ENCODE results near the gene CALM1.
A peak's percentile ranks its signal among the peaks of the same experiment; 100 is the strongest.
"Not testable (repeated sequence)": the region's sequence is repeated elsewhere in the genome, so short reads cannot be mapped to it uniquely, and the experiment has no call there.

Gene CALM1

DNA sequence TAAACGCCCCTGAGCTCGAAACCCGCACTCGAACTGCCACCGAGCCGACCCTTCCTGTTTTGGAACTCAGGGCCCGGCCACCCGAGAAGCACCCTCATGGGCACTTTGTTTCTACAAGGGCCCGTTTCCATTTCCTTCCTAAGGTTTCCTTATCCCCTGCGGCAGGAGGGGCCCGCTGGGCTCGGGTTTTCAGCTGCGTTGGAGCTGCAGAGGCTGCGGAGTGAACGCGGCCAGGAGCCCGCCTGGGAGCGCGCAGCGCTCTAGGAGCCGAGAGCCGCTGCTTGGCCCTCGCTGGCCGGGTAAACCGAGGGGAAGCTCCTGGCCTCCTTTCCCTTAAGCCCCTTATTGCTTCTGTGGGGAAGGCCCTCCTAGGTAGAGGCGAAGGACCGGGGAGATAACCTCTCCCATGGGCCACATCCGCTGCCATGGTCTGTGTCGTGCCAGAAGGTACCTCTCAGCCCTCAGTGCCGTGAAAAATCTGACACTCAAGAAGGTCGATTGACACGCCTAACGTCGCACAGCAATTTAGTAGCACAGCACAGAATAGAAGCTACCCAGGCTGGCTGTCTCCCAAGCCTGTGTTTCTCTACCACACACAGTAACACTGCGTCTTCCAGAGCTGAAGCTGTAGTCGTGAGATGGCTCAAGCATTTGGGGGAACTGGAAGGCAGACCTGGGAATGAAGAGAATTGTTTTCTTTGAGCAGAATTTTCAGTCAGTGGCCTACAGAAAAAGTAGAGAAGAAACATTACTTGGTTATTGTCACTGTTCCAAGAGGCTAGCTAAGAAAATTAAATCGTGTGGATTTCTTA lies 12.9 kb upstream of the CALM1 start:
- DNase-seq: peak; percentile 75

DNA sequence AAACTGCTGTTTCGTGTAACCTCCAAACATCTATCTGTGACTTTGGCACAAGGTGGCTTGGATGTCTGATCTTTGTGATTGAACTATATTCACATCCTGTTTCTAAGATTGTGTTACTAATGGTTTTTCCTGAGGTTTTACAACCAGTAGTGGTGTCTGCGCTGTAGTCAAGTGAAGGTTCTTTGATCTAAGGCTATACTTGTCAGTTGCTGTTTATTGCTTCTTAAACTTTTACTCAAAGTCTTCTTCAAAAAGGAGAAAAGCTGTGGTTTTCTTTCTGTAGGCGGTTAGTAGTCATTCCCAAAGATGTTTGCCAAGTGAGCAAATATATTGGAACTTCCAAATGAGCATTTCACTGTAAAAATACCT lies 12.3 kb upstream of the CALM1 start:
- DNase-seq: no peak

DNA sequence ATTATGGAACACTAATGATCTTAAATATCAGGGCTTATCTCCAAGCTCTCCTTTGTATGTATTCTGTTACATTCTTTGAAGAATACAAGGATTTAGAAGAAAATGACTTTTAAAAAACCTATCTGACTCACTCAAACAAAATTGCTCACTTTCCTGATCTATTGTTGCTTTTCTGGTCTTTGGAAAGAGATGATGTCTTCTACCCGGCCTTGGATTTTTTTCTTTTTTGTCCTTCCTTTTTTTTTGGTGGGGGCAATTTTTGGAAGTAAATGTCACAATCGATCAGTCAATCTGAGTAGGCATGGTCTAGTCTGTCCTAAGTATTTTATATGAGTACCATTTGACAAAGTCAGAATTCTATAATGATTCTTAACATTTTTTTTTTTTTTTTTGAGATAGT lies 10.5 kb upstream of the CALM1 start:
- DNase-seq: no peak

DNA sequence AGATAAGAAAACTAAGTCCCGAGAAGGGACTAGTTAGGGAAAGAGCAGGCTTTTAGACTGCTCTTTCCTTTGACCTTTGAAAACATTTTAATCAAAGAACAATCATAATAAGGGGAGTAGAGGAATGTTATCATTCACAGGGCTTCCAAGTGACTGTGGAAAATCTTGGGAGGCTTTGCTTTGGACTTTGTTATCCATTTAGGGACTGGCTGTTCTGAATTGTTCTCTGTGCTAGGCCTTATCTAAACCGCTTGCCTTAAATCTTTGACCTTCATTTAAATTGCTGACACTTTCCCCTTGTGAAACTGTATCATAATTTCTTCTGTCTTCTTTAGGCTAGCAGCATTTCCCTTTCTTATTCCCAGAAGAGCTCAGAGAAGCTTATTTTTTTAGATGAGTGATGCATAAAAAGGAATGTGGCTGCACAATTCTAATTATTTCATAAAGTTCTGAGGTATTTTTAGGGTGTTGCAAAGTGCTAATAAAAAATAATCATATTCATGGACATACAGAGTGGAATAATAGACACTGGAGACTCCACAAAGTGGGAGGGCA lies 9.5 kb upstream of the CALM1 start:
- DNase-seq: no peak

DNA sequence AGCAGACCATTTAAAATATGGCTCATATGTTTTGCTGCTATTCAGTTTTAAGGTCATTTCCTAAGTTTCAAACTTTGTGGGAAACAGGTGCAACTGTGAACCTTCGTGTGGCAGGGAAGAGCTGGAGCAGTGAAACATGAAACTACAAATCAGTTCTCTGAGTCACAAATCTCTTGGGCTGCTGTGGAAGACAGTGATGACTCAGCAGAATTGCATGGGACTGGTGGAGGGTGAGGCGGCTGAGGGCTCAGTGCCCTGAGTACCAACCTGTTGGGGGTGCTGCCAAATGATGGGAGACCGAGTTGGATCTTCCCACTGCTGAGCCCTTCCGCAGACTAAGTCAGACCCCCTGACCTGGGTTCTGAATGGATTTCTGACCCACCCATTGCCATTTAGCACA lies 8.4 kb upstream of the CALM1 start:
- DNase-seq: peak in 1 of 2 experiments; percentile 37

DNA sequence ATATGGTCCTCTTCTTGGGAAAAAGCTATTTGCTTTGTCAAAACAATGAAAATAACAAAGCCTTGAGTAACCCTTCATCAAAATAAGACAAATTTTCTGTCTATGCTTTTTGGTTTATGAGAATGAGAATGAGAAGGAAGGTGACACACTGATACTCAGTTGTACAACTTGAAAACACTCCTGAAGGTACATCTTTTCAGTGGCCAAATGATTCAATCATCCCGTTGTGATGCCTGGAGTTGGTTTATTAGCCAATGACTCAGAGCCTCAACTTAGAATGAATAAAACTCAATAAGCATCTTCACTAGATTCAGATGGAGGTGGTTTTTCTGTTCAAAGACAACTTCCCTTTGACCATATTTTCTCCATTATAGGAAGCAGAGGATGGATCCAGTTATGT lies 7.8 kb upstream of the CALM1 start:
- no peak for DNase-seq

DNA sequence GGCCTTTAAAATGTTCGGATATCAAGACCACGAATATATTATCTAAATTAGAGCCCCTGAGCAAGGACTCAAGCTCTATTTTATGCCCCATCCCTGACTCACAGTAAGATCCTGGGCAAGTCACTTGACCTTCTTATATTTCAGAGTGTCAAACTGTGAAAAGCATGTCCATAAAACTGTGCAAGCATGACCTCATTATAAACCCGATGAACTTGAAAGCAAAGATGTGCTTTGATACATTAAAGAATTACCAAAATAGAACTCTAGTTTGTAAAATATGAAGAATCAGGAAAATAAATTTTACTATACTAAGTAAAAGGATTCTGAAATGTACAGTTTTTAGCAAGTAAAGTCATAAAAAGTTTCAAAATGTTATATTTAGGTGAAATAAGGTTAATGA lies 2.9 kb upstream of the CALM1 start:
- DNase-seq: no peak

DNA sequence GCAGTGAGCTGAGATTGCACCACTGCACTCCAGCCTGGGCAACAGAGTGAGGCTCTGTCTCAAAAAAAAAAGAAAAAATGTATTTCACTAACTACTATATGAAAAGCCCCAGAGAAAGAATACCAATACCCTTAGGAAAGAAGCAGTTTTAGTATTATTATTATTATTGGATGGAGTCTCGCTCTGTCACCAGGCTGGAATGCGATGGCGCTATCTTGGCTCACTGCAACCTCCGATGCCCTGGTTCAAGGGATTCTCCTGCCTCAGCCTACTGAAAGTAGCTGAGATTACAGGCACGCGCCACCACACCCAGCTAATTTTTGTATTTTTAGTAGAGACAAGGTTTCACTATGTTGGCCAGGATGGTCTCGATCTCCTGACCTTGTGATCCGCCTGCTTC lies 2.0 kb upstream of the CALM1 start:
- not testable (repeated sequence) for DNase-seq

DNA sequence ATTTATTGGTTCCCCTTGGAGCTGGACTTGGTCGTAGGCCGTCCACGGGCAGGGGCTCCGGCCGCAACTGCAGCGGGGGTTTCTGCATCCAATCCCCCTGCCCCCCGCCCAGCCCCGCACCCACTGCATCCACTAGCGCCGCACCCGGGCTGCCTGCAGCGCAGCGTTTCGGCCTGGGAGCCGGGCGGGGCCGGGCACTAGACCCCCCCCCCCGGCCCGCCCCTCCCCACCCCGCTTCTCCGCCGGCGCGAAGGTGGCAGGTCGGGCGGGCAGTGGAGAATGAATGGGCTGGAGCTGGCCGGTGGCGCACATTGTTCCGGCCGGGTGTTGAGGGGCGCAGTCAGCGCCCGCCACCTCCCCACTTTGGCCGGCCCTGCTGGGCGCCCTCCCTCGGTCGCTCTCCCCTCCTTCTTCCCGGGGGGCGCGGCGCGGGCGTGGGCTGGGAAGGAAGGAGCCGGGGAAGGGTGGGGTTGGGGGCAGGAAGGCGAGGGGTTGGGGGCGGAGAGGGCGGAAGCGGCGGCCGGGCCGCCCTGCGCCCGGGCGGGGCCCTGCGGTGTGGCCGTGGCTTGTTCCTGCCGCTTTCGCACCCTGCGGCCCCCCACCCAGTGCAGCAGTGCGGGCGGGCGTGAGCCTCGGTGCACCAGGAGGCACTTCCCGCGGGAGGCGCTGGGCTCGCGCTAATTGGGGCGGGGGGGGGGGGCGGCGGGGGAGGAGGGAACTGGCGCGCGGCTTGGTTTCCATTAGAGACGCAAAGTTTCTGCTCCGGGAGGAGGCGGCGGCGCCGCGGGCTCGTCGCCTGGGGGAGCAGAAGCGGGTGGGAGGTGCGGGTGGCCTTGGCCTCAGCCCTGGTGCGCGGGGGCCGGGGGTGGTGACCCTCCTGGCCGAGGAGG lies 841 bp downstream of the CALM1 start:
- DNase-seq: peak; percentile 69 to 75

DNA sequence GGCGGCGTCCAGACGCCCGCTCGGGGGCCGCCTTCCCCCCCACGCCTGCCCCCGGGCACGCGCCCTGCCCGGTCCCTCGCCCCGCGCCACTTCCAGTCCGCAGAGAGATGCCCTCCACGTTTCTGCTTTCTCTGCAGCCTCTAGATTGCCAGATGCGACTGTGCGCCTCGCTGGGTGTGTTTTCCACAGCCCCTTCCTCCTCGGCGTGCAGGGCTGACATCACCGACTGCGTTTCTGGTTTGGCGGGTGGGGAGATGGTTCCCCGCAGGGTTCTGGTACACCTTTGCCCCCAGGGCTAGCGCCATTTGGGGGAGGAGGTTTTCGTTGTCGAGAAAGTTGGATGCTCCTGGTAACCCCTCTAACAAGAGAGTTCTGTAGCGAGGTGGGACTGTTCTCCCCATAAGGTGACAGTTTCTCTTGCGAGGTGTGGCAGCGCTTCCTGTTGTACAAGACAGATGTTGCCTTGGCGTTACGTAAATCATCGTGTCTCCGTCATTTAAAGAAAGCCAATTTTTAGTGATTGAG lies 1.5 kb downstream of the CALM1 start:
- DNase-seq: peak; percentile 76 to 79

DNA sequence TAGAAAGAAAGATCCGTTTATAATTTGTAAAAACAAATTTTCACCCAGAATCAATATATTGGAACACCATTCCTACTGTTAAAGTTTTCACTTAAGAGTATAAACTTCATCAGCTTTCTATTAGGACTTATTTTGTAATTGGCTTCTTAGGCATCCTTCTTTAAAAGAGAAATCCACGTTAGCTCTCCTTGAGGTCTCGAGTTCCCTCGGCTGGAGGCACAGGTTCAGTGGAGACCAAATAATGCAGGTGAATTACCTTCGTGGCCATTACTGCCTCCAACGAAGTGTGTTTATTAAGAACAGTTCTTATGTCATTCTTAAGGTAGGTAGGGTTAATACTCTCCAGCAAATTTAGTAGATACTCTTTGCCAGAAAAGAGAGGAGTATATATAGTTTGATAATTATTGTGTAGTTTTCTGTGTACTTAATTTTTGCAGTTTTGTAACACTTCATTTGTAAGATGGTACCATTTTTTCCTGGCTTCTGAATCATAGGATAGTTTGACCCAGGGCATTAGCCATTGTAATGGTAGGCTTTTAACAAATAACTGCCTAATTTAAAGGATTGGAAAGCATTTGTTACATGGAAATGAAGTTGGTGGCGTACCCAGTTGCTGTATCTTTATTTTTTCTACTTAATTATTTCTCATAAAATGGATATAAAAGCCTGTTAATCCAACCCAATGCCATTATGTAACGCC lies 2.2 kb downstream of the CALM1 start:
- DNase-seq: no peak

DNA sequence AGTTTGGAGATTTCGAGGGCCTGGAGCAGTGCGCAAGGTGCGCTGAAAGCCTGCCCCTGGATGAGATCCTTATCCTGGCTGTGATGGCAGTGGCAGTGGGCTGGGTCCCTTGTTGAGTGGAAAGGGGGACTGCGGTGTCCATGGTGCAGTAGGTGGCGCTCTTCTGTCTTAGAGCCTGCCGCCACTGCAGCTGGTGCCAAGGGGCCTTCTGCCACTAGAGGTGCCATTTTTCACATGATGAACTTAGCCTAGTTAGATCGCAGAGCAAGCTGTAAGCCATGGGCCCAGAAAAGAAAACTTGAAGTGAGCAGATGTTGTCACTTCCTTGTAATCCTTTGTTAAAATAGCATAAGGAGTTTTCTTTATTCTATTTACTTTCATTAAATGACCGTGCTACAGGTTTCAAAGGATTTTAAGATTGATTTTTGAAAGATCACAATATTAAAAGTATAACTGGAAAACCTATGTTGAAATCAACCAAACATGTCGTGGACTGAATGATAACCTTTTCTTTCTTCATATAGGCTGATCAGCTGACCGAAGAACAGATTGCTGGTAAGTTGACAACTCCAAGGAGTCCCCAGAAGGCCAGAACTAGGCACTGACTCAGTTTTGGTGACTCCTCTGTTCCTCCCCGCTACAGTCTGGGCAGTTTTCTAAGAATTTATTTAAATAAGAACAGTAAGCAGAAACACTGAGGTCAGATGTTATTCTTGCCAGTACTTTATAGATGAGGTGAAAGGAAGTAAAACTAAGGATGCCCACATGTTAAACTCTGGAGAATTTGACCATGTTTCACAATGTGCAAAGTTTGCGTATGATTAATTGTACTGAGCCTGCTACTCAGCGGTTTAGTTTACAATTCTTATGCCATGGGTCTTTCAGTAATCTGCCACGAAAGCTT lies 3.0 kb downstream of the CALM1 start:
- peak; percentile 85 to 88 for DNase-seq

DNA sequence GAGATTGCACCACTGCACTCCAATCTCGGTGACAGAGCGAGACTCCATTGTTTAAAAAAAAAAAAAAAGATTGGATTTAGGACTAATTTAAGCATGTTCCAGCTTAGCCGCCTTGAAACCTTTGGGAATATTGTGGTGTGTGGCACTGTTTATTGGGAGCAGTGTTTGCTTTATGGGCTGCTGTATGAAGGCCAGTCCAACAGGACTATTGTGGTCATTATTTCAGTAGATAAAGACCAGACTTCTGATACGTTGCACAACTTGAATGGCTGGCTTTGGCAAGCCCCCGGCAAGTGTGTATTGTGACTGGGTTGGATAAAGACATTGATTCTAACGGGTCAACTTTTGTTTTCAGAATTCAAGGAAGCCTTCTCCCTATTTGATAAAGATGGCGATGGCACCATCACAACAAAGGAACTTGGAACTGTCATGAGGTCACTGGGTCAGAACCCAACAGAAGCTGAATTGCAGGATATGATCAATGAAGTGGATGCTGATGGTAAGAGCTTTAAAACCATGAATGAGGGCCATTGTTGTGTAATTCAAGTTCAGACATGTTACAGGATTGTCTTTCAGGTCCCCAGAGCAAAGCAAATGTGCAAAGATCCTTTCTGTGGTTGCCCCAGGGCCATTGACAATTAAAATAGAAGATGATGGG lies 4.2 kb downstream of the CALM1 start:
- no peak for DNase-seq

DNA sequence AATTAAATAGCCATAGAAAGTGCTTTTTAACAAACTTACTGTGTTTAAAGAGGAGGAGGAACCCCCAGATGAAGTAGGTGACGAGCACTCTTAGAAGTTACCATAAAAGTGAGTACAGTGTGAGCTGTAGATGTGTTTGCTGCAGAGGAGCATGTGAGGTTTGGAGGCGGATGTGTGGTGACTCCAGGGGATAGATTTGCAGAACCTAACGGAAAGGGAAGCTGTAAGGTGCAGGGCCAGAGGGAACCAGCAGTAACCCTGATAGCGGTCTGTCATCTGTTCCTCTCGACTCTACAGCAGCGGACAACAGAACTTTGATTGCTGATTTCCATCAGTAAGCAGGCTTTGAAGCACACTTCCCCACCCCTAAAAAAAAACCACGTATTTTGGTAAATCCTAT lies 5.2 kb downstream of the CALM1 start:
- DNase-seq: no peak

DNA sequence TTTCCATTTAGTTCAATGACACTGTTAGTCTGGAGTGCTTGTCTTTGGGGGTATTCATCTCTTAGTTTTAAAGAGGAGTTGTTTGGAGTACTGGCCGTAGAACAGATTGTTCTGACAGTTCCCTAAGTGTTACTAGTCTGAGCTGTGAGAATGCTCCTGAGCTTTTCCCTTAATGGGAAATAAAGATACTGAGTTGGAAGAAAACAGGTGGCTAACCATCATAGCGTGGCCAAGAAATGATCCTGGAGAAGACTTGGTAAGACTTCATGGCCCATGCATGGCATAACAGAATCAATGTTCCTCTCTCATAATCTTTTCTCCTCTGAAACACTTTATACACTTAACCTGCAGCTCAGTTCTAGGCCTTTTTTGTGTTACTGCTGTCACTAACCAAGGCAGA lies 6.2 kb downstream of the CALM1 start:
- DNase-seq: no peak

DNA sequence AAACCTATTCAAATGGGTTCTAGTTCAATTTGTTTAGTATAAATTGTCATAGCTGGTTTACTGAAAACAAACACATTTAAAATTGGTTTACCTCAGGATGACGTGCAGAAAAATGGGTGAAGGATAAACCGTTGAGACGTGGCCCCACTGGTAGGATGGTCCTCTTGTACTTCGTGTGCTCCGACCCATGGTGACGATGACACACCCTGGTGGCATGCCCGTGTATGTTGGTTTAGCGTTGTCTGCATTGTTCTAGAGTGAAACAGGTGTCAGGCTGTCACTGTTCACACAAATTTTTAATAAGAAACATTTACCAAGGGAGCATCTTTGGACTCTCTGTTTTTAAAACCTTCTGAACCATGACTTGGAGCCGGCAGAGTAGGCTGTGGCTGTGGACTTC lies 8.3 kb downstream of the CALM1 start:
- no peak for DNase-seq

DNA sequence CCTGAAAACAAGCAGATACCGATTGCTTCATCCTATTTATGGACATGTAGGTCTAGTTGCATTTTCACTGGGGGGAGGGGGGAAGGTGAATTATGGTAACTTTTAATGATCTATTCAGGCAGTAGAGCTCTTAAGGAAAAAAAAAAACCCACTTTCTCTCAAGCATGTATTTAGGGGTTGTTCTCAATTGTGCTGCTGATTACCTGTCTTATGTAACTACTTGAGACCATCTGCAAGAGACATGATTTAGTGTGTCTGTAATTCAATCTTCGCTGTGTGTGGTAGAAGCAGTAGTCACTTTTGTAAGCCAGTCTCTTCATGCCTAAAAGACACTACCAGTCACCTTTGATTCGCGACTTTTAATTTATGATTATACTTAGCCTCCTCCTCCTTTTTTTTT lies 8.9 kb downstream of the CALM1 start:
- no peak for DNase-seq

DNA sequence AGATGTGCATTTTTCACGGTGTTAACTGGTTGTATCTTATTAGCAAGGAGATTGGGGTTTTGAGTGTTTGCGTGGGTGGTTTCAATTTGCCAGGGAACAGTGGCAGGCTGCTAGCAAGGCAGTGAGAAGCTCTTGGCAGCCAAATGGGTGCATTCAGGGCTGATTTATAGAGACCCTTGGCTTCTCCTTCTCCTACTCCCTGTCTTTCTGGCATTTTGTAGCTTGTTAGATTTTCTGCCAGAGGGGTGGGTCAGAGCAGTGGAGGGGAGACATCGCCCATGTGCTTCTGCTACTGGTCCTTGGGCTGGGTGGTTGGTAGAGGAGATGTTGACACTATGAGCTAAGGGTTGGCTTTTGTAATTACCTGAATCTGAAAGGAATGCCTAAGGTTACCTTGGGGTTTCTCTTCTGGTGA lies 9.6 kb downstream of the CALM1 start:
- peak in 1 of 2 experiments; percentile 34 for DNase-seq

DNA sequence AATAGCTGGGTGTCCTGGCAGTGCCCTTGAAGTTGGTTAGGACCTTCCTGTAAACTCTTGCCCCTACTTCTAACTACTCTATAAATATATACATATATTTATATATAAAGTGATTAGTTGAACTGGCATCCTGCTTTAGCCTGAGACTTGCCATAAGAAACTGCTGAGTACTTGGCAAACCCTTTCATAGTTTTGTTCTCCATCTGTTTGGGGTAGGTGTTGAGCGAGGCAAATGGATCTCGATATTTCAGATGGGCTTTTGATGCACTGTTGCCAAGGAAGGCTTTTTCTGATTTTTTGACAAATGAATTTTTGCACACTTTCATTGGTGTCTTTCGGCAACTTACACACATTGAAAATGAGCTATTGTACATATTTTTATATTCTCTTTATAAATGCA lies 10.4 kb downstream of the CALM1 start:
- no peak for DNase-seq

DNA sequence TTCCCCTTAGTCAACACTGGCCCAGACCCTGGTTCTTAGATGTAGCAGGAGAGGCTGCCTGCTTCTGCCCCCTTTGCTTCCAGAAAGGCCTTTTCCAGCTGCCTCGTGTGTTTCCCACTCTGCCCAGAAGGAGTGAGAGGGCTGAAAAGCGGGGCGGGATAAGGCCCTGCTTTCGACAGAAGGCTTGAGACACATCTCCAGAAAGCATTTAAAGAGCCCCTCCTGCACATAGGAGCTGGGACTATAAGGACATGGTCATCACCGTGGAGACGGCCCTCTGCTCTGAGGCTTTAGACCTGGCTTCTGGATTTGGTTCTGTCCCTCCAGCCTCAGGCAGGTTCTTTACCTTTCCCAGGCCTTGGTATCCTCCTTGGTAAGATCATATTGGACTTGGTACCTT lies 11.9 kb downstream of the CALM1 start:
- DNase-seq: no peak

DNA sequence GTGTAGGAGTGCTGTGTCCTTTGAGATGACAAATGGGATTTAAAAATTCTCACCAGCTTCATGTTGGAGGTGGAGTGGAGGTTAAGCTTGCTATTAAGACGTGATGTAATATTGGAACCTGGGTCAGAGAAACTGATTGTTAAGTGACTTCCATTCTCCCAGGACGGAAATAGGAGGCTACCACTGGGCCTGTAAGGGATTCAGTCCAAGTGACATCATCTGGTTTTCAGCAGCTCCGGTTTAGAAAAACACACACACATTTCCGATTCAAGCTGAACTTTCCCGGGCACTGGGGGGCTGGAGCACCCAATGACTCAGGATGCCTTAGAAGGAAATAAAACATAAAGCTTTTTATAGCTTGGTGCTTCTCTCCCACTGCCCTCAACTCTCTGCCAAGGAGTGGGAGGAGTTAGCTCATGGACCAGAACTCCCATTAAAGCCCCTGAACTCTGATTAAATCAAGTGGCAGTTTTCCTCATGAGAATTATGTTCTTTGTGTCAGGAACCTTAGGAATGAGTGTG lies 12.4 kb downstream of the CALM1 start:
- no peak for DNase-seq
